ENCODE measurements around the gene GLCCI1.

Gene GLCCI1

DNA sequence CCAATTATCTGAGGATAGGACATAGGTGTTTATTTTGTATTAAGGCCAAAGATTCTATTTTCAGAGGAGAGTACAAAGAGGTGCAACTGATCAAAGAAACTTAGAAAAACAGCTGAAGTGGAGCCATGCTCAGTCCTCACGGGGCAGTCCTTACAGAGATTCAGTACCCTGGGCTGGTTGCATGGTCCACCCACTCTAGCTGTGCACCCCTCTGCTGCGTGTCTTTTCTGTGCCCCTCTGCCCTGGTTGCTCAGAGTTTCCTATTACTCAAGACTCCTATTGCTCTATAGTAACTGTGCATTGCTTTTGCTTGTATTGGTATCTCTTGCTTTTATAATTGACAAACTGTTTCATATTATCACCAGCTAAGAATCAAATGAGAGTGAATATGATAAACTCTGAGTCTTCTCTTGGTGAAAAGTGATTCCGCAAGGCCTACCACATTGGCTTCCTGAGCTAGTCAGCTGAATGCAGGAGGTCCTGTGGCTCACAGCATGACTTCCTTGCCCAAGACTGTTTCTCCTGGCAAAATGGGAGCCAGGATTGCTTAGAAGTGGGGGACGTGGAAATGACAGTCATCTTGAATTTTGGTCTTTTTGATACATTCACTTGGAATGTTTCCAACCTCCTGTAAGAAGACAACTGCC is 137.0 kb downstream of the GLCCI1 start:
- no peak for DNase-seq

GRCh38 chr7:8109196-8110022 is 140.8 kb downstream of the GLCCI1 start:
- DNase-seq = no peak

- no peak for DNase-seq
These were observed 142.8 kb downstream of the GLCCI1 start for GRCh38 chr7:8111282-8111960.

GRCh38 chr7:8112685-8113084 is 144.1 kb downstream of the GLCCI1 start:
- no peak for DNase-seq

DNA sequence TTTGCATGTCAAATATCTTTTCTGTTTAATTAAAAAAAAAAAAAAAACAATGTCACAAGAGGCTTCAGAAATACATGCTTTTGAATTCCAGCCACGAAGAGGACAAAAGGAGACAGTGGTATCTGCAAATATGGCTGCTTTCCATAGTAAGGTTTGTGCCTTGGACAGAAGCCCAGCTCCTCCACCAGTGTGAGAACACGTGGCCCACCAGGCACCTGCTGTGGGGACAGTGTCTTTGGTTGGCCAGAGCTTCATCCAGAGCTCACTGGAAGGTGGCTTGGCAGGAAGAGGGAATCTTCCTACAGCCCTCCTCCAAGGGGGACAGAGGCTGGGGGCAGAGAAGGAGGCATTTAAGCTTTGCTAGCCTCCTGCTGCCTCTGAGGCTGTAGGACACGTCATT is 144.6 kb downstream of the GLCCI1 start:
- no peak for DNase-seq

DNA sequence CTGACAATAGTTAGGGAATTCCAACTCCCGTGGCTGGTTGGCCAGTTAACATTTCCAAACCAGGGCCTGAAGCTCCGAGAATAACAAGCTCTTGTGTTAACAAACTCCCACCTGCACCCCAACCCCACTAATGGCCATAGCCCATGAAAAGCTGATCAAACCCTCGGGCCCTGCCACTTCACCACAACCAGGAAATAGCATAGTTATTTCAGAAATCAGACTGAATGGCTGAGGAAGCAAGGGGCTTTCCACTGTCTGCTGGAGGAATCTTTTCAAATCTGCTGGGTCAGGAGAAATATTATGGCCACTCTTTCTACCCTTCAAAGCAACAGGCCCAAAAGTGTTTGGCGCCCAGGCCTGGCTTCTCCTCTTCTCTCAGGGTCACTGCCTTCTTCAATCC is 145.6 kb downstream of the GLCCI1 start:
- DNase-seq = no peak

GRCh38 chr7:8115547-8116402 is 147.2 kb downstream of the GLCCI1 start:
- DNase-seq = no peak

- DNase-seq = no peak
These were observed 148.6 kb downstream of the GLCCI1 start for GRCh38 chr7:8117195-8117594.

DNA sequence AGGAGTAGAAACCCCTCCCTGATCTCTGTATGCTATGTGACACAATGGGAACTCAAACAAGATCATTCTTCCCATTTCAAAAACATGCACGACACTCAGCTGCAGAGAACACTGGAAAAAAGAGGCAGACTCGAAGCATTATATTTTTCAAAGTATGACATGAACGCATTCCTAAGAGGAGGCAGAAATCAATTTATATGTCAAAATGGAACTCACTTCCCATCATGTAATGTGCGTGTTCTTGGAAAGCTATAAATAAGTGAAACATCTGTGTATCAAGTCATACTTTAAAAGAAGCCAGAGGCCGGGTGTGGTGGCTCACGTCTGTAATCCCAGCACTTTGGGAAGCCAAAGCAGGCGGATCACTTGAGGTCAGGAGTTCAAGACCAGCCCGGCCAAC is 150.7 kb downstream of the GLCCI1 start:
- no peak for DNase-seq

- DNase-seq = no peak
These were observed 151.9 kb downstream of the GLCCI1 start for GRCh38 chr7:8120390-8121058.

DNA sequence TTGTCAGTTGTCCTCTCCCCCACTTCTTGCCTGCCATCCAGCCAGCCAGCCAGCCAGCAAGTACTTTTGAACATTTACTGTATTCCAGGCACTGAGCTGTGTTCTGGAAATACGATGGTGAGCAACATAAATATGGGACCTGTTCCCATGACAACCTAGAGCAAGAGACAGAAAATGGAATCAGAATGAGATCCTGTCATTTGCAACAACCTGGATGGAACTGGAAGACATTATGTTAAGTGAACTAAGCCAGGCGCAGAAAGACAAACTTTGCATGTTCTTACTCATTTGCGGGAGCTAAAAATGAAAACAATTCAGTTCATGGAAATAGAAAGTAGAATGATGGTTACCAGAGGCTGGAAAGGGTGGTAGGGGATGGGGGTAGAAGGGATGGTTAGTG is 152.6 kb downstream of the GLCCI1 start:
- DNase-seq = no peak

DNA sequence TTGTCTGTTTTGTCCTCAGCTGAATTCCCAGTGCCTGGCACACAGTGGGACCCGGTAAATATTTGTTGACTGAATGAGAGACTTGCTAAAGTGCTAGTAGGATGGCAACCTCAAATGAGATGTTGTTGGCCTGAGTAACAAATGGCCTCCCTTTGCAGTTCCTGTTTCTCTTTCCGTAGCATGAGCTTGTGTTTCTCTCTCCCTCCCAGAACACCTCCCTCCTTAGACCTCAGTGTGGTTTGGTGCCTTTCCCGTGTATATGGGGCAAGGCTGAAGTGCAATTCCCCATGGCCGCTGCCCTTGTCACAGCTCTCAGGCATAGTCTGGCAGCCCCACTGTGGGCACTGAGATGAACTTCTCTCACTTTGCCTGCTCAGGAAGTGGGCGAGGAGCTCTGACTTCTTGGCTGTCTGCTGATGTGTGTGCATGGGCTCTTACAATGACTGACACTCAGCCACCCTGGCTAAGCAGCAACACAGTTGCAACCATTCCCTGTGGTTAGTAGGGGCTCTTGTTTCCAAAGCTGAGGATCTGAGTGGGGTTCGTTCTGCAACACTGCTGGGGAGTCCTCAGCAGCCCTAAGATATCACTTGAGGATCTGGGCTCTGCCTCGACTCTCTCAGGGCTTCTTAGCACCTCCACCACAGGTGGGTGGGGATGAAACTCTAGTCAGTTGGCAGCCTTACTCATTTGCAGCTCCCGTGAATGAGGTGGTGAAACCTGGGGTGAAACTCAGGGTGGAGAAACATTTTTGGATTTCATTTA is 157.3 kb downstream of the GLCCI1 start:
- DNase-seq = peak; percentile 33

GRCh38 chr7:8126601-8127167 is 158.1 kb downstream of the GLCCI1 start:
- no peak for DNase-seq

DNA sequence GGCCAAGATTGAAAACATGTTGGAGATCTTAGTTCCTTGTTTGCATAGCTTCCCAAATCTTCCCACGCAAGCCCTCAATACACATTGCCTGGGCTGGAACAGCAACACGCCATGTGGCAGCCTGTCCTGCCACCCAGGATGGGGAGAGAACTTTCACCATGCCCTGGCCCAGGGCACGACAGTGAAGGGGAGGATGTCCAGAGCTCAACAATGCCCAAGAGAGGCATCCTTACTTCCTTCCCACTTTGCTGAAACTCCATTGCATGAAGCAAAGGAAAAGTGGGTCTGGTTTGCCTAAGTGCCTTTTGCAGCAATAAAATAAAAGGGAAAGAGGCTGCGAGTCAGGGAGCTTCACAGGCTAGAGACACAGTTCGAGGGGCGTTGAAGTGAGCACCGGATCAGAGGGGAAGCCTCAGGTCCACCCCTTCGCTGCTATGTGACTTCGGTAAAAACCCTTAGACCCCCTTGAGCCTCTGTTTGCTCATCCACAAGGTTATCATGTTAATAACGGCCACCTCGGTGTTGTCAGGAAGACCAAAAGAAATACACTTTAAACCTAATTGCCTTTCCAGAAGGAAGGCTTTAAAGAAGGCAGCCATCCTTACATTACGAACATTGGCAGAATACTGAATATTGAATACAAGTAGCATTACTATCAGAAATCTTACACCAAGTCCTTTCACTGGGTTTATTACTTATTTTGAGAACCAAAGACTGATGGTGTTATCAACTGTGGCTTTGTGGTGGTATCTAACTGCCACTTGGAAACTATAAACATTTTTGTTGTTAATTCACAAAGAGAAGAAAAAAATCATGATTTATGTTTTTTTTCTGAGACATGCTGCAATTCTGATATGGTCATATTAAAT is 160.1 kb downstream of the GLCCI1 start:
- DNase-seq = peak; percentile 43

DNA sequence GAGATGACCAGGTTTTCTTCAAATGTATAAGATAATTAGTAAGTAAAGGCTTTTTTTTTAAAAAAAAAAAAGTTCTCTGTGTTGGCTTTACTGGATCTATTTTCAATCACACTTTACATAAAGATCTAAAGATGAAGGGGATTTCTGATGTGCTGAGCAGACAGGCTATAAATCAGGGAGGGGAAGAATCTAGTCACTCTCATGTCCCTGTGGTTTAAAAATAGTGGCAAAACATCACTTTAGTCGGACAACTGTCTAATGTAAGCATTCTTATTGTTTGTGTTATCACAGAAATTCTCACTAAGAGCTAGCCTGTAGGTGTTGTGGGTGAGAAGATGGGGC is 160.7 kb downstream of the GLCCI1 start:
- DNase-seq = no peak

- no peak for DNase-seq
These were observed 162.1 kb downstream of the GLCCI1 start for GRCh38 chr7:8130663-8131062.

- peak; percentile 93 for DNase-seq
These were observed 163.4 kb downstream of the GLCCI1 start for GRCh38 chr7:8131694-8132605.

DNA sequence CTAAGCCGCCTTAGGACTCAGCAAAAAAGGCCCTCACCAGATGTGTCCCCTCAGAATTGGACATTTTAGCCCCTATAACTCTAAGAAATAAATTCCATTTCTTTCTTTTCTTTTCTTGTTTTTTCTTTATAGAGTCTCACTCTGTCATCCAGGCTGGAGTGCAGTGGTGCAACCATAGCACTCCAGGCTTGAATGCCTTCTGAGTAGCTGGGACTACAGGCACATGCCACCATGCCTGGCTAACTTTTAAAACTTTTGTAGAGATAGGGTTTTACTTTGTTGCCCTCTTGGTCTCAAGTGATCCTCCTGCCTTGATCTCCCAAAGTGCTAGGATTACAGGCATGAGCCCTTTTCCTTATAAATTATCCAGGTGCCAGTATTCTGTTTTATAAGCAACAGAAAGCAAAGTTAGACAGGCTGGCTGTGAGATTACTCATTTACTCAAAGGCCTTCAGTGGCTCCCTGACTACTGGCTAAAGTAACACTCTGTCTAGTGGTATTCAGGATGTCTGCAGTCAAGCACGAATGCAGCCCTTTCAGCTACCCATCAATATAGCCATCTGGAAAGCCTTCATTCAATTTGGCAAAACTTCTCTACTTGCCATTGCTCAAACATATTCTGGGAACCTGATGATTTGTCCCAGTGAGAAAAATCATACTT is 164.7 kb downstream of the GLCCI1 start:
- DNase-seq = no peak

All from hematopoietic multipotent progenitor cell treated with erythropoietin and hydrocortisone succinate and interleukin-3 and kit ligand, for 8 days (in vitro differentiated cells).